ENCODE results near the gene RING1.
A peak's percentile ranks its signal among the peaks of the same experiment; 100 is the strongest.

The RING1 gene

GRCh38 chr6:33208091-33208967, at the start of gene RING1:
Gene RING1 (plus strand): TSS chr6:33208500. CDS start chr6:33208823, 323 bp downstream.
- peak; percentile 68 to 69 for DNase-seq

DNA sequence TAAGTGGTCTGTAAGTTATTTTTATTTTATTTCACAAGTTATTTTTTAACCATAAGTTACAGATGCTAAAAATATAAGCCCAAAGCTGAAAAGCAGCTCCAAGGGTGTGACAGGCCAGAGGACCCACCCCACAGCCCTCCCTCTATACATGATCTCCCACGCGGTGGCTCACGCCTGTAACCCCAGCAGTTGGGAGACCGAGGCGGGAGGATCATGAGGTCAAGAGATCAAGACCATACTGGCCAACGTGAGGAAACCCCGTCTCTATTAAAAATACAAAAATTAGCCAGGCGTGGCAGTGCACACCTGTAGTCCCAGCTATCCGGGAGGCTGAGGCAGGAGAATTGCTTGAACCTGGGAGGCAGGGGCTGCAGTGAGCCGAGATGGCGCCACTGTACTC, 48.2 kb upstream of the RING1 start:
- DNase-seq = no peak

DNA sequence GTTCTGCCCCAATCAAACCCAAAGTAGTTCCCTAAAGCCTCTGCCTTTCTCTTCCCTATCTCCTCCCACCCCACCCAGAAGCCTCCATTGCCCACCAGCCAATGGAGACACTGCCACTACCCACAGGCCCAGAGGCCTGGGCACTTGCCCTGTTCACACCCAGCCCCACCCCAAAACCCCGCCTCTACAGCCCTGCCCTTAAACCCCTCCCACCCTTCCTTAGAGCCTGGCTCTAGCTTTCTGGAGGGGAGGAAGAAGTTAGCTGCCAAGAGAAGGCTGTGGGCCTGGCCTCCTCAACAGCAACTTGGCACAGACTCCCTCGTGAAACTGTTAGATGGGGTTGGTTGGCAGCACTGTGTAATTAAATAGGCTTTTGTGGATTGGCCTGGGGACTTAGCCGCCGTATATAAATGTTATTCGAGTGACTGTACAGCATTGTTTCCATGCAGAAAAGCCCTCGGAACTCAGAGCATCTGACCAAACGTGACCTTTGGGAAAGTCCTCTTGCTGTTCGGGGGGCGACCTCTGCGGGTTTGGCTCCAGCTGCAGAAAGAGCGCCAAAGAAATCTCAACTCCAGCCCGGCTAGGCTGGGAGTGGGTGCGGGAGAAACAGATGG, 47.5 kb upstream of the RING1 start:
- DNase-seq = no peak

GRCh38 chr6:33161354-33162331, 46.7 kb upstream of the RING1 start:
- DNase-seq = peak; percentile 49 to 52

GRCh38 chr6:33163540-33163939, 44.8 kb upstream of the RING1 start:
- DNase-seq = no peak

DNA sequence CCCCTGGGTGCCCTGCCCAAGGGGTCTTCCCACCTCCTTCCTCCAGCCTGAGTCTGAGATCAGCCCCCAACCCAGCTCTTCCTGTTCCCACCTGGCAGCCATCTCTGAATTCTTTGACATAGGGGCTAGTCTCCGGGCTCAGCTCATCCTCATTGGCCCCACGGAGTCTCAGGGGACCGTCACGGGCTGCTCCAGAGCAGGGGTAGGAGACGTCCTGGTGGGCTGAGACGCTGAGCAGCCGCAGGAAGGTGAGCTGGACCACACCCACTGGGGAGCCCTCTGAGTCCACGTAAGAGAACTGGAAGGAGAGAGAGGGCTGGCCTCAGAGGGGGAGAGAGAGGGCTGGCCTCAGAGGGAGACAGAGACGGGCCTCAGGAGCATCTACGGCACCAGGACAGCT, 44.1 kb upstream of the RING1 start:
- no peak for DNase-seq

DNA sequence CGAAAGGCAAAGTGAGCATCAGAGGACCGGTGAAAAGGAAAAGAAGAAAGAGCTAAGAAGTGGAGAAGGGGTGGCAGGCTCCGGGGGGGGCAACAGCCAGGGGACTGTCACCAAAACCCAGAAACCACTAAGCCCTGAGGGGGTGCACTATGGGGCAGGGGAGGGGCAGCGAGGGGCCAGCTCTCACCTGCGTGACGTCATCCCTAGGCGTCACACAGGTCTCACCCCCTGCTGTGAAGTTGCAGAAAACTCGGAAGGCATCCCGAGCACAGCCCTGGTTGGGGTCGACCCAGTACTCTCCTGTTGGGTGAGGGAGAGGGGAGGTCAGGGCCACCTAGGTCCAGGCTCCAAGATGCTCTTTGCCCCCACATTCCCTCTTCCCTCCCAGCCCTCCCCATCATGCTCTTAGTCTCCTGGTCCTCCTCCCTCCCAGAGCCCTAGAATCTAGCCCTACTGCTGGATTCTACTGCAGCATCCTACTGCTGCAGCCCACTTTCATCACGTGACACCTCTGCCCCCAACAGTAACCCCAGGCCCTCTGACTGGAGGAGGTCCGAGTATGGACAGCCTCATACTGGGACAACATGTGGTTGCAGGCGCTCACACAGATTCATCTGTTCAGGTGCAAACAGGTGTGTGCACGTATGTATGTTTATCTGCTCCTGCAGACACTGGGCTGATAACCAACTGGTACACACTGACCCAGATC, 43.5 kb upstream of the RING1 start:
- DNase-seq = no peak

DNA sequence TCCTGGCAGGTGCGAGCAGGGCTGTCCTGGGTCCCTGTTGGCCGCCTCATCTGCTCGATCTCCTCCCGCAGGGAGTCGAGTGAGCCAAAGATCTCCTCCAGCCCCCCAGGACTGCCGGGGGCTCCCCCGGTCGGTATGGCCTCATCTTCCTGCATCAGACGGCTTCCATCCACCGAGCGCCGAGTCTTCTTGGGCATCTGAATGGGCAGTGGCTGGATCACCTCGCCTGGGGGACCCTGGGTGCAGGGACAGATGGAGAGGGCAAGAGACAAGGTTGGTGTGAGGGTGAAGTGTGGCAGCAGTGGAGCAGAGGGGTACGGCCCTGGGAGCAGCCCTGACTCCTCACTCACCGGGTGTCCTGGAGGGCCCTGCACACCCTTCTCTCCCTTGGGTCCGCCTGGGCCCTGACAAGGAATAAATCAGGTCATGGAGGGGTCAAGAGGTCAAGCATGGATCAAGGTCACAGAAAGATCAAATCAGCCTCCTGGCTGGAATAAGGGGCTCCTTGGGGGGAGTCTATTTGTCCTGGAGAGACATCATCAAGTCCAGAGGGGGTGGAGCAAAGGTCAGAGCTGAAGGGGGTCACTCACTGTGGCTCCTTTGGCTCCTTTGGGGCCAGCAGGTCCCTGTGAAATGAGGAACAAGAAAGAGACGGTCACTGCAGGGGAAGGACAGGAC, 42.6 kb upstream of the RING1 start:
- no peak for DNase-seq

GRCh38 chr6:33166363-33166762, 41.9 kb upstream of the RING1 start:
- no peak for DNase-seq

DNA sequence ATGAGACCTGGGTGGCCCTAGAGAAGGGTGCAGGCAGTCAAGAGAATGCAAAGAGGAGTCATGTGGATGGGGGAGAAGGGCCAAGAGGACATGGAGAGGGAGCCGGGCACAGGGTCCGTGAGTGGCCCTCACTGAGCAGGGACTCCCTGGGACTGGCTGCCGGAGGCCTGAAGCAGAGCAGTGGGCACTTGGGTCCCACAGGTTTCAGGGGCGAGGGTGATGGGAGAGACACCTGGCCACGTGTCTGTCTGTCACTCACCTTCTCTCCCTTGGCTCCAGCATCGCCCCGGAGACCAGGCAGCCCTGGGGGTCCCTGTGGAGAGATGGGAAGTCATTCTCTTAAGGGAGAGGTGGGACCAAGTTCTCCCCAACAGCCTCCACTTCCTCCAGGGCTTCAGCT, 41.5 kb upstream of the RING1 start:
- no peak for DNase-seq

GRCh38 chr6:33167374-33168283, 40.7 kb upstream of the RING1 start:
- DNase-seq = no peak

GRCh38 chr6:33168284-33168601, 40.1 kb upstream of the RING1 start:
- no peak for DNase-seq

DNA sequence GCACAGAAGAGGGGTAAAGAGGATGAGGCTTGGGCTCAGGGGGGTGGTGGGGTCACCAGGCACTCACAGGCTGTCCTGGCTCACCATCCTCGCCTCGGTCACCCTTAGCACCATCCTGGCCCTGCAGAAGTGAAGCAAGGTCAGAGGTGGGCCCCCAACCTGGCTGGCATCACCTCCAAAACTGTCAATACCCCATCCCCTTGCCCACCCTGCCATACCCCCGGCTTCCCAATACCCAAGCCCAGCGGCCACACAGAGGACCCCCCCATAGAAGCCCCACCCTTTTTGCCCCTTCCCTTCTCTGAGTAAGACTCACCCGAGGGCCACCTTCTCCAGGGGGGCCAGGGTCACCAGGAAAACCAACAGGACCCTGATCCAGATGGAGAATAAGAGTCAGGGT, 39.7 kb upstream of the RING1 start:
- DNase-seq = no peak

DNA sequence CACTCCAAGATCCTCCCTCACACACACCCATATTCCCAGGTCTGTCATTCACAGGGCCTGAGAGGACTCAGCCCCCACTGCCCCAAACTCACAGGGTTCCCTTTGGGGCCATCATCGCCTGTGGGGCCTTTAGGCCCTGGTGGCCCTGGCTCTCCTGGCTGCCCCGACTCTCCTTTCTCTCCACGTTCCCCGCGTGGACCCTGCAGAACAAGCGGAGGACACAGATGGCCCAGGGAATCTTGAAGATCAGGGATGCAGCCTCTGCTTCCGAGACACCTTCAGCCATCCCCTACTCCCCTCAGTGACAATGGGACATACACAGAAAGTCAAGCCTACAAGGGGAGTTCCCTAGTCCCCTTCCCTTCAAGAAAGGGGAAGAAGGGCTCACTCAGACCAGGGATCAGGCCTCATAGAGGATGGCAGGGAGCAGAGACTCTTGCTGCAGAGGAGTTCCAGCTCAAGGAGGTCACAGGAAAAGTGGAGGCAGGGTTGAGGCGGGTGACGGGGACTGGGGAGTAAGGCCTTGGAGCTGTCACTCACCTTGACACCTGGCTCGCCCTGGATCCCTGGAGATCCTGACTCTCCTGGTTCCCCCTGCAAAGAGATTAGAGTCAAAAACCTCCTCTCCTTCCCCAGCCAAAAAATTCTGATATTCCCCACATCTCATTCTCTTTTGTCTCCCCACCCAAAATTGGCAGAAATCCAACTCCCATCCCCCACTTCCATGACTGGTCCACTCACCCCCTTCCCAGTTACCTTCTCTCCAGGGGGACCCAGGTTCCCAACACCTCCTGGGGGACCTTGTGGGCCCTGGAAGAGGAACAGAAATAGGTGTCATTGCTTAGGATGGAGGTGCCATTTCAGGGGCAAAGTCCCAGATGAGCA, 38.8 kb upstream of the RING1 start:
- no peak for DNase-seq

DNA sequence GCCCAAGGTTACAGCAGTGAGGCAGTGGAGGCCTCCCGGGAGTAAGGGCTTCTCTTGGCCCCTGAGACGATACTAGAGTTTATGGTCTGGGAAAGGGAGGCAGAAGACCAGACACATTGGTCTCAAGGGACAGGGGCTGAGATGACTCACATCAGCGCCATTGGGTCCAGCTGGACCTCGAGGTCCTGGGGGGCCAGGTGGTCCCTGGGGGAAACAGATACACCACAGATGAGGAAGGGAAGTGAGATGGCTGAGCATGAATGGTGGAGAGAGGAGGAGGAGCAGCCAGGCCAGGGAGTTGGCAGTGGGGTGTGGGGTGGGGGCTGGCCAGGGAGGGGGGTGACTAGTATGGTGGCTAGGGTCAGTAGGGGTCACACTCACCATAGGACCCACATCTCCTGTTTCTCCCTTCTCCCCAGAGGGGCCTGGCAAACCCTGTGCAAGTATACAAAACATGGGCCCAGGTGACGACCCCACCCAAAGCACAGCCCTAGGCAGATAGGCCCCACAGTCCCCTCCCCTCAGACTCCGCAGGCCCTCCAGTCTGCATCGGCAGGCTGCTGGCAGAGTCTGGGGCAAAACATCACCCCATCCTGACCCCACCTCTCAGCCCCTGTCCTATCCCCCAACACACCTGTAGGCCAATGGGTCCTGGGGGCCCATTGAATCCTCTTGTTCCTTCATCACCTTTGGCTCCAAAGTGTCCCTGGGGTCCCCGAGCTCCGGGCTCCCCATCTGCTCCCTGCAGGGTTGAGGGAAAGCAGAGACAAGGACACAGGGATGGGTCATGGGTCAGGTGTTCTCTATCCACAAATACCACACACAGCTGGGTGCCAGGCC, 37.9 kb upstream of the RING1 start:
- DNase-seq = no peak

DNA sequence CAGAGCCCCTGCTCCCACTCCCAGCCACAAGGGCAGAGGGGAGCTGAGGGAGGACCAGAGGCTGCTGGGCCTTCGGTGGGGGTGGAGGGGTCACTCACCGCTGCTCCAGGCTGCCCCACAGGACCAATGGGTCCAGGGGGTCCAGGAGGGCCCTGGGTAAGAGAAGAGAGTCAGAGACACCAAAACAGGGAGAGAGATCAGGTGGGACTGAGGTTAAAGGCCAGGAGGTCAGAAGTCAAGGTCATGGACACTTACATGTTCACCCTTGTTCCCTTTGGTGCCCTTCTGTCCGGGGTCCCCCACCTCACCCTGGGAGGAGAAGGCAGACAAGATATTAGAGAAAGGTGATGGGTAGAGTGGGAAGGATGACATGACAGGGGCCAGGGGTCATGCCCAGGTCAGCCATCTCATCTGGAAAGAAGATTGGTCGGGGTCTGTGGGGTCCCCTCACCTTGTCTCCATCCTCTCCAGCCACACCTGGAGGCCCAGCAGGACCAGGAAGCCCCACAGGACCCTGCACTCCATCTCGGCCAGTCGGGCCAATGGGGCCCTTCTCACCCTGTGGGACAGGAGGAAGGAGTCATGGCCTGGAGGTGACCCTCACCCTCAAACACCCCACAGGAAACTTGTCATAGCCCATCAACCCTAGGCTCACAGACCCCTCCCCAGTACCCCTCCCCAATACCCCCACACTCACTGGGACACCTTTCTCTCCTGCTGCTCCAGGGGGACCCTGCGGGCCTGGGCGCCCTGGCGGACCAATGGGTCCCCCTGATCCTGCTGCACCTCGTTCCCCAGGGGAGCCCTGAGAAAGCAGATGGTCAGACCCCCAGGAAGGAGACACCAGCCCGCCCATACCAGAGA, 37.1 kb upstream of the RING1 start:
- no peak for DNase-seq

GRCh38 chr6:33171880-33172687, 36.2 kb upstream of the RING1 start:
- no peak for DNase-seq

Data from NCI-H2081 (cell line).